Hematopoietic multipotent progenitor cell (in vitro differentiated cells): ENCODE results near the gene DCAF8. TPM values are rescaled to one million over a fixed set of nuclear protein-coding genes. Genes with fewer than 3 reads are reported as not detected.
A peak's percentile ranks its signal among the peaks of the same experiment; 100 is the strongest.

Experiments
- DNase-seq, 3 donors: peaks; one replicate each; pipeline ENCODE4 v3.0.0-alpha.2; 2011 to 2015; ENCODE audit warnings: low read depth in 2 of 3, low spot score in 2 of 3
- total RNA-seq: library from RNA; depleted of rRNA; stranded (reverse); fragments of >200 nt; gene quantifications from one replicate; pipeline ENCODE4 v1.2.3, GENCODE V29; 2012

DCAF8 gene
- total RNA-seq, 1 donor: 98.8 TPM

- DNase-seq: no peak
These were observed 5.1 kb upstream of the DCAF8 start for GRCh38 chr1:160267284-160267991.

- no peak for DNase-seq
These were observed 2.5 kb upstream of the DCAF8 start for GRCh38 chr1:160264795-160265307.

- DNase-seq: peak; percentile 62 to 86 (median 82)
These were observed 825 bp downstream of the DCAF8 start for GRCh38 chr1:160261556-160261892.

- no peak for DNase-seq
These were observed 1.7 kb downstream of the DCAF8 start for GRCh38 chr1:160260406-160261382.

- no peak for DNase-seq
These were observed 4.1 kb downstream of the DCAF8 start for GRCh38 chr1:160258177-160258798.

GRCh38 chr1:160257411-160258015 lies 4.8 kb downstream of the DCAF8 start:
- no peak for DNase-seq

GRCh38 chr1:160256396-160257046 lies 5.8 kb downstream of the DCAF8 start:
- peak in 1 of 3 donors; percentile 23 for DNase-seq

GRCh38 chr1:160255781-160256300 lies 6.5 kb downstream of the DCAF8 start:
- no peak for DNase-seq

GRCh38 chr1:160251687-160252526 lies 10.4 kb downstream of the DCAF8 start:
- peak; percentile 18 to 89 (median 65) for DNase-seq

- DNase-seq: no peak
These were observed 11.3 kb downstream of the DCAF8 start for GRCh38 chr1:160251011-160251410.

GRCh38 chr1:160247053-160247452 lies 15.3 kb downstream of the DCAF8 start:
- DNase-seq: no peak

GRCh38 chr1:160245434-160245833 lies 16.9 kb downstream of the DCAF8 start:
- no peak for DNase-seq

GRCh38 chr1:160244209-160244608 lies 18.1 kb downstream of the DCAF8 start:
- DNase-seq: no peak

GRCh38 chr1:160243767-160244166 lies 18.6 kb downstream of the DCAF8 start:
- DNase-seq: no peak

GRCh38 chr1:160239582-160240299 lies 22.6 kb downstream of the DCAF8 start:
- DNase-seq: no peak

GRCh38 chr1:160238408-160238807 lies 23.9 kb downstream of the DCAF8 start:
- DNase-seq: no peak

GRCh38 chr1:160237558-160237957 lies 24.8 kb downstream of the DCAF8 start:
- no peak for DNase-seq

- DNase-seq: no peak
These were observed 25.5 kb downstream of the DCAF8 start for GRCh38 chr1:160236806-160237205.
